Heart left ventricle (tissue), 13 donors: ENCODE results near the gene PIR.

Experiments
- CTCF ChIP-seq, 12 donors: fragments of 200-600 bp; sonication (generic) in 4 of 12; IDR thresholded peaks; one replicate each; pipeline versions ENCODE4 v1.5.0 to v1.8.0; 2018 to 2022; ENCODE audit warnings: antibody characterized with exemption in 12 of 12, mild to moderate bottlenecking in 5 of 12
- POLR2A ChIP-seq, 2 donors: fragments of 450-650 bp; IDR thresholded peaks; one replicate each; pipeline ENCODE4 v1.6.1; 2017; ENCODE audit warnings: antibody characterized with exemption in 2 of 2, mild to moderate bottlenecking in 2 of 2, moderate library complexity in 2 of 2
- donor health status: ischemic (EF 13 %, LVEDD 7.1; RV severe dilation, severe dysfunction).
- donor health status: DM: no; HTN: yes; CAD: no.
- donor health status: DM: no; HTN: no; CAD: no.
- donor health status: ischemic (EF 25% LVEDD 6.9; RV normal size, moderate dysfunction).
- donor health status: ischemic (EF 25% LVEDD 5.7; RV mildly dilated, moderate dysfunction).
- donor health status: ischemic (EF 35%, LVEDD 5.7; RV mildly dilated, moderate dysfunction).
- donor health status: nonischemic (EF 11% LVEDD 7.7; RV severe dilation, severe dysfunction).
- donor health status: DM: yes; HTN: yes; CAD: no.
- donor health status: PGD.
- donor health status: ischemic (EF 29% LVEDD 5.4; RV normal size, mild dysfunction).
- donor health status: nonischemic (EF 23%, LVEDD 6.1; RV moderate dilation, normal function).

DNA sequence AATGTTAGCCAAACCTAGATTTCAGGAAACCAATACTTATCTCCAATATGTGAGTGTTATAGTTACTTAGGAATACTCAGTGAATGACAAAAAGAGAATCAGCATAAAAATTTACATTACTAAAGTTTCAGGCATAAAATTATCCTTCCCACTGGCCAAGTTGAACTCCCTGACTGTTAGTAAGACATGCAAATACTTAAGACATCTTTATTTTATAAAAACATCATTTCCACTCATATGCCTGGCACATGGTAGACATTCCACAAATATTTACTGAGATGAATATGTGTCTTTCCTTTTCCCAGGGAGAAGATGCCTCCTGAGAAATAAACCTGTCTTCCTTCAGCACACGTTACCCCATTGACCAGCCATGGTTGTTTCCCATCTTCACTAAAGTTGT lies 116.2 kb downstream of the PIR start:
- TF ChIP-seq CTCF (IDR thresholded peaks at IDR 0.05) (no peak), POLR2A (IDR thresholded peaks at IDR 0.05) (no peak)
